Measurements from ENCODE around the gene CTAGE15.
"Not testable (repeated sequence)": the region's sequence is repeated elsewhere in the genome, so short reads cannot be mapped to it uniquely, and the experiment has no call there.

GRCh38 chr7:143615545-143615944 is 43.9 kb downstream of the CTAGE15 start:
- TF ChIP-seq AR (CRISPR knock-in tag; IDR thresholded peaks at IDR 0.05); JUN (CRISPR knock-in tag; IDR thresholded peaks at IDR 0.05); CTCF (IDR thresholded peaks at IDR 0.05); IRF1 (CRISPR knock-in tag; IDR thresholded peaks at IDR 0.05); USF2 (CRISPR knock-in tag; IDR thresholded peaks at IDR 0.05); SMAD3 (CRISPR knock-in tag; IDR thresholded peaks at IDR 0.05; ENCODE audit: borderline replicate concordance); MAX (CRISPR knock-in tag; IDR thresholded peaks at IDR 0.05); SMAD4 (CRISPR knock-in tag; IDR thresholded peaks at IDR 0.05); ATF2 (CRISPR knock-in tag; IDR thresholded peaks at IDR 0.05; ENCODE audit: borderline replicate concordance, low read depth); CREB1 (CRISPR knock-in tag; IDR thresholded peaks at IDR 0.05); ATF1 (CRISPR knock-in tag; IDR thresholded peaks at IDR 0.05); TEAD4 (CRISPR knock-in tag; IDR thresholded peaks at IDR 0.05); MXD4 (CRISPR knock-in tag; IDR thresholded peaks at IDR 0.05; ENCODE audit: borderline replicate concordance); HMGXB4 (CRISPR knock-in tag; IDR thresholded peaks at IDR 0.05): not testable (repeated sequence)

All from WTC11 (cell line).